ENCODE data around the gene GLDC. TPM values are rescaled to one million over a fixed set of nuclear protein-coding genes. Genes with fewer than 3 reads are reported as not detected.
"Not testable (repeated sequence)": the region's sequence is repeated elsewhere in the genome, so short reads cannot be mapped to it uniquely, and the experiment has no call there.

The GLDC gene
- 29.1 TPM for total RNA-seq (ENCODE audit: unreplicated experiment)
- long read RNA-seq, partial matches to known transcripts, result 13 of 17 reads
- long read RNA-seq, other reads (novel, unspliced or antisense), result 4 of 17 reads

GRCh38 chr9:6645355-6646292, at the start of gene GLDC:
GLDC (minus strand) TSS chr9:6645729; CDS start chr9:6645499, 230 bp downstream.
- peak within 1 kb of the TSS; percentile 89 for H3K4me3 Mint-ChIP-seq (ENCODE audit: unreplicated experiment)
- H3K27me3 Mint-ChIP-seq (ENCODE audit: unreplicated experiment), result peaks cover 9% of the 10 kb centered on the region
- DNase-seq (ENCODE audit: low spot score), result peak; percentile 53
- no peak for TF ChIP-seq CTCF (IDR thresholded peaks at IDR 0.05; ENCODE audit: unreplicated experiment)
- H3K36me3 Mint-ChIP-seq (ENCODE audit: low read depth, unreplicated experiment), result no peaks in the 10 kb centered on the region
- H3K27ac Mint-ChIP-seq (ENCODE audit: unreplicated experiment), result peak within 1 kb of the TSS; percentile 57
- no peaks in the 10 kb centered on the region for H3K9me3 Mint-ChIP-seq (ENCODE audit: unreplicated experiment)
- H3K4me1 Mint-ChIP-seq (ENCODE audit: unreplicated experiment), result peaks cover 14% of the 10 kb centered on the region

DNA sequence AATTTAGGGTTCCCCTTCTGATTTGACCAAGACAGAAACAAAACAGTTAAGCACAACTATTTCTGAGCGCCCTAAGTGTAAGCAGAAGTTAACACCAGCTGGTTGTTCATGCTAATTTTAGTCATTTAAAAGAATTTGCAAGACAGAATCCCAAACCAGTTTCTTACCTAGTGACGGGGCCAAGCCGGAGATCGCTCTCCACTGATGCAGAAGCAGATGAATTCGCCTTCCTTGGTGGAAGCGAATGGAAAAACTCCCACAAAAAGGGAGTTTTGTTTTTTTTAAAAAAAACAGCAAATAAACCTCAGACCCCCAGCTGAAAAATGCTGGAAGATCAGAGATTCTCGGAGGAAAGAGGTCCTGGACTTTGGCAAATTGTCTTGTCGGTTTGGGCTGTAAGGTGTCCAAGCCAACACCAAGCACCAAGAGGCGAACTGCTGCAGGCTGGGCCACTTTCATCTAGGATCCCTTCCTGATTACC, 47.4 kb upstream of the GLDC start:
- Mint-ChIP-seq H3K4me3 (ENCODE audit: unreplicated experiment) (no peak overlapping the region), H3K4me1 (ENCODE audit: unreplicated experiment) (no peaks in the 10 kb centered on the region), H3K36me3 (ENCODE audit: low read depth, unreplicated experiment) (no peaks in the 10 kb centered on the region), H3K27me3 (ENCODE audit: unreplicated experiment) (no peaks in the 10 kb centered on the region), H3K9me3 (ENCODE audit: unreplicated experiment) (no peaks in the 10 kb centered on the region), H3K27ac (ENCODE audit: unreplicated experiment) (no peak overlapping the region)
- no peak for TF ChIP-seq CTCF (IDR thresholded peaks at IDR 0.05; ENCODE audit: unreplicated experiment)
- DNase-seq (ENCODE audit: low spot score), result no peak

DNA sequence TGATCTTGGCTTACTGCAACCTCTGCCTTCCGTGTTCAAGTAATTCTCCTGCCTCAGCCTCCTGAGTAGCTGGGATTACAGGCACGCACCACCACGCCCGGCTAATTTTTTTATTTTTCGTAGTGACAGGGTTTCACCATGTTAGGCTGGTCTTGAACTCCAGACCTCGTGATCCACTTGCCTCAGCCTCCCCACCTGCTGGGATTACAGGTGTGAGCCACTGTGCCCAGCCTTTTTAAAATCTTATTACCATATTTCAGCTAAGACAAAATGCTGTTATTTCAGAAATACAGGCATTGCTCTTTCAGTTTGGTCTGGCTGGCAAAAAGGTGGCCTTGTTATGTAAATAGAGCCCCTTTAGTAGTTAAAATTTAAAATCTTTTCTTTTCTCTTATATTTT, 46.9 kb upstream of the GLDC start:
- Mint-ChIP-seq H3K36me3 (ENCODE audit: low read depth, unreplicated experiment) (no peaks in the 10 kb centered on the region), H3K9me3 (ENCODE audit: unreplicated experiment) (no peaks in the 10 kb centered on the region), H3K27ac (ENCODE audit: unreplicated experiment) (no peak overlapping the region), H3K4me1 (ENCODE audit: unreplicated experiment) (no peaks in the 10 kb centered on the region), H3K27me3 (ENCODE audit: unreplicated experiment) (no peaks in the 10 kb centered on the region), H3K4me3 (ENCODE audit: unreplicated experiment) (no peak overlapping the region)
- TF ChIP-seq CTCF (IDR thresholded peaks at IDR 0.05; ENCODE audit: unreplicated experiment), result no peak
- DNase-seq (ENCODE audit: low spot score), result no peak

DNA sequence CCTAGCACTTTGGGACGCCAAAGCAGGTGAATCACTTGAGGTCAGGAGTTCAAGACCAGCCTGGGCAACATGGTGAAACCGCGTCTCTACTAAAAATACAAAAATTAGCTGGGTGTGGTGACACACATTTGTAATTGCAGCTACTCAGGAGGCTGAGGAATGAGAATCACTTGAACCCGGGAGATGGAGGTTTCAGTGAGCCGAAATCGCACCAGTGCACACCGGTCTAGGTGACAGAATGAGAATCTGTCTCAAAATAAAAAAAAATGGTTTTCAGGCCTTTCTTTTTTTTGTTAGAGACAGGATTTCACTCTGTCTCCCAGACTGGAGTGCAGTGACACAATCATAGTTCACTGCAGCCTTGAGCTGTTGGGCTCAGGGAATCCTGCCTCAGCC, 45.1 kb upstream of the GLDC start:
- not testable (repeated sequence) for H3K27me3 Mint-ChIP-seq (ENCODE audit: unreplicated experiment); DNase-seq (ENCODE audit: low spot score); H3K36me3 Mint-ChIP-seq (ENCODE audit: low read depth, unreplicated experiment); H3K27ac Mint-ChIP-seq (ENCODE audit: unreplicated experiment); H3K4me3 Mint-ChIP-seq (ENCODE audit: unreplicated experiment); H3K9me3 Mint-ChIP-seq (ENCODE audit: unreplicated experiment); H3K4me1 Mint-ChIP-seq (ENCODE audit: unreplicated experiment)

GRCh38 chr9:6689893-6690674, 44.6 kb upstream of the GLDC start:
- TF ChIP-seq CTCF (IDR thresholded peaks at IDR 0.05; ENCODE audit: unreplicated experiment), result no peak
- Mint-ChIP-seq H3K9me3 (ENCODE audit: unreplicated experiment) (no peaks in the 10 kb centered on the region), H3K4me3 (ENCODE audit: unreplicated experiment) (no peak overlapping the region), H3K27me3 (ENCODE audit: unreplicated experiment) (no peaks in the 10 kb centered on the region), H3K27ac (ENCODE audit: unreplicated experiment) (no peak overlapping the region), H3K4me1 (ENCODE audit: unreplicated experiment) (no peaks in the 10 kb centered on the region), H3K36me3 (ENCODE audit: low read depth, unreplicated experiment) (no peaks in the 10 kb centered on the region)
- no peak for DNase-seq (ENCODE audit: low spot score)

Data from endothelial cell (in vitro differentiated cells).